Measurements from ENCODE around the gene VEPH1.

The VEPH1 gene

DNA sequence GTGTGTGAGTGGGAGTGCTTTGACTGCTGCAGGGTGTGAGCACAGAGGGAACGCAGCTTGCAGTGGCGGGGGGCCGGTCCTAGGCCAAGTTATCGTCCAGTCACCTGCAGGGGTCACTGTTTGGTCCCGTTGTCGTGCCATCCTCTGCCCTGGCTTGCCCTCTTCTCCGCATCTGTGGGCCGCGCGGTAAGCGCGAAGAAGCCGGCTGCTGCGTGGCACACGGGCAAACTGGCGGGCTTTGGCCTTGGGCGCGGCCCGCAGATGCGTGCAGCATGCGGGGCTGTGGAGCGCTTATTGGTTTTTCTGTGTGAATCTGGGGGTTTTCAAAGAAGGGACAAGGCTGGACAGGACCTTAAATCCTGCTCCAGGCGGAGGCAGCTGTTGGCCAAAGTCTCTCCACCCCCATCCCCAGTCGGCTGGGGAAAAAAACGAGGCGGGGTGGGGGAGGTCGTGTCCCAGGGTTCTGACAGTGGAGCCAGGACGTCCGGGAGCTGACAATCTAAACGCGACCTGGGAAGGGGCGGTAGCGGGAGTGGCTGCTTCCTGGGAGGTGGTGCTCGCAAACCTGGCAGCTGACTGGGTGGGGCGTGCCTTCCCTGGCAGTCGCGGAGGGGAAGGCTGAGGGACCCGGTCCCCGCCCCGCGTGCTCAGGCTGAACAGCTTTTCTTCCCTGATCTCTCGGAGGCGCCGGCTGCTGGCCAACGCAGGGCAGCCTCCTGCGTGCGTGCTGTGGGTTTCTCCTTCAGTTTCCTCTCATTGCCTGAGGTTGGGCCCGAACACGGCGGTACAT, 39.7 kb upstream of the VEPH1 start:
- Histone ChIP-seq H3K4me3 (replicated peaks; ENCODE audit: low read depth, low read length) (no peak overlapping the region), H3K36me3 (ENCODE audit: control insufficient read depth, insufficient read depth, low read length) (no peaks in the 10 kb centered on the region), H3K27me3 (replicated peaks; ENCODE audit: control insufficient read depth, insufficient read depth, low read length) (no peaks in the 10 kb centered on the region)
- no peak for DNase-seq (ENCODE audit: extremely low read depth, insufficient read length)
- TF ChIP-seq, protein P1, sequence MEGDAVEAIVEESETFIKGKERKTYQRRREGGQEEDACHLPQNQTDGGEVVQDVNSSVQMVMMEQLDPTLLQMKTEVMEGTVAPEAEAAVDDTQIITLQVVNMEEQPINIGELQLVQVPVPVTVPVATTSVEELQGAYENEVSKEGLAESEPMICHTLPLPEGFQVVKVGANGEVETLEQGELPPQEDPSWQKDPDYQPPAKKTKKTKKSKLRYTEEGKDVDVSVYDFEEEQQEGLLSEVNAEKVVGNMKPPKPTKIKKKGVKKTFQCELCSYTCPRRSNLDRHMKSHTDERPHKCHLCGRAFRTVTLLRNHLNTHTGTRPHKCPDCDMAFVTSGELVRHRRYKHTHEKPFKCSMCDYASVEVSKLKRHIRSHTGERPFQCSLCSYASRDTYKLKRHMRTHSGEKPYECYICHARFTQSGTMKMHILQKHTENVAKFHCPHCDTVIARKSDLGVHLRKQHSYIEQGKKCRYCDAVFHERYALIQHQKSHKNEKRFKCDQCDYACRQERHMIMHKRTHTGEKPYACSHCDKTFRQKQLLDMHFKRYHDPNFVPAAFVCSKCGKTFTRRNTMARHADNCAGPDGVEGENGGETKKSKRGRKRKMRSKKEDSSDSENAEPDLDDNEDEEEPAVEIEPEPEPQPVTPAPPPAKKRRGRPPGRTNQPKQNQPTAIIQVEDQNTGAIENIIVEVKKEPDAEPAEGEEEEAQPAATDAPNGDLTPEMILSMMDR (IDR thresholded peaks at IDR 0.05; ENCODE audit: insufficient read depth, low read length, poor library complexity, severe bottlenecking) = no peak

- no peak for DNase-seq (ENCODE audit: extremely low read depth, insufficient read length)
- H3K4me3 ChIP-seq (replicated peaks; ENCODE audit: low read depth, low read length) = no peak overlapping the region
- H3K27me3 ChIP-seq (replicated peaks; ENCODE audit: control insufficient read depth, insufficient read depth, low read length) = no peaks in the 10 kb centered on the region
- H3K36me3 ChIP-seq (ENCODE audit: control insufficient read depth, insufficient read depth, low read length) = no peaks in the 10 kb centered on the region
- TF ChIP-seq, protein P1 (IDR thresholded peaks at IDR 0.05; ENCODE audit: insufficient read depth, low read length, poor library complexity, severe bottlenecking) = no peak
These were observed 38.5 kb upstream of the VEPH1 start for GRCh38 chr3:157541506-157542236.

- Histone ChIP-seq H3K27me3 (replicated peaks; ENCODE audit: control insufficient read depth, insufficient read depth, low read length) (no peaks in the 10 kb centered on the region), H3K4me3 (replicated peaks; ENCODE audit: low read depth, low read length) (no peak overlapping the region), H3K36me3 (ENCODE audit: control insufficient read depth, insufficient read depth, low read length) (no peaks in the 10 kb centered on the region)
- DNase-seq (ENCODE audit: extremely low read depth, insufficient read length) = no peak
- TF ChIP-seq, protein P1 (IDR thresholded peaks at IDR 0.05; ENCODE audit: insufficient read depth, low read length, poor library complexity, severe bottlenecking) = no peak
These were observed 37.4 kb upstream of the VEPH1 start for GRCh38 chr3:157540656-157541055.

GRCh38 chr3:157535667-157536066, 32.5 kb upstream of the VEPH1 start:
- TF ChIP-seq, protein P1 (IDR thresholded peaks at IDR 0.05; ENCODE audit: insufficient read depth, low read length, poor library complexity, severe bottlenecking) = no peak
- no peaks in the 10 kb centered on the region for H3K36me3 ChIP-seq (ENCODE audit: control insufficient read depth, insufficient read depth, low read length)
- H3K4me3 ChIP-seq (replicated peaks; ENCODE audit: low read depth, low read length) = no peak overlapping the region
- no peak for DNase-seq (ENCODE audit: extremely low read depth, insufficient read length)
- H3K27me3 ChIP-seq (replicated peaks; ENCODE audit: control insufficient read depth, insufficient read depth, low read length) = no peaks in the 10 kb centered on the region

DNA sequence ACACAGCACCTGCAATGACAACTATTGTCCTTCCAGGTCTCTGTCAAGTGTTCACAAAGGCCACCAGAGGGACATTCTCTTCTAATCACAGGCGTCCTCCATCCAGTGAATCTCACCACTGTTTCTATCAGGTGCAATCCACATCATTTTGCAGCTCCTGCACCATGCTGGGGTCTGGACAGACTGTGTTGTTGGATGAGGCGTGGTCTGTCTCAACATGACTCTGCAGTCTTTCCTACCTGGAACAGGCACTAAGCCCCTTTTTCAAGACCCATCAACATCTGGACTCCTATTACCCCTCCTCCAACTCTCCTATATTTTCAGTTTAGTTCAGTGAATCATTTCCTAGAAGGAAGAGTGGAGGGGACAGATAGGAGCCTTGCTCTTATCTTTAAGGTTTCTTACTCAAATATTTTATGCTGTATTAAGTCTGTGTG, 31.5 kb upstream of the VEPH1 start:
- H3K4me3 ChIP-seq (replicated peaks; ENCODE audit: low read depth, low read length) = no peak overlapping the region
- no peak for DNase-seq (ENCODE audit: extremely low read depth, insufficient read length)
- TF ChIP-seq, protein P1 (IDR thresholded peaks at IDR 0.05; ENCODE audit: insufficient read depth, low read length, poor library complexity, severe bottlenecking) = no peak

More for the DNA sequence above, 31.5 kb upstream of the VEPH1 start:
- H3K36me3 ChIP-seq (ENCODE audit: control insufficient read depth, insufficient read depth, low read length) = no peaks in the 10 kb centered on the region
- no peaks in the 10 kb centered on the region for H3K27me3 ChIP-seq (replicated peaks; ENCODE audit: control insufficient read depth, insufficient read depth, low read length)

Data from GM06990 (cell line).